HG02588 (cell line): ENCODE data around the gene TMEM181.

ENCODE experiments used
- ATAC-seq: cut with Tn5 transposase; IDR thresholded peaks from one replicate; pipeline ENCODE4 v1.9.1; 2021; ENCODE audit warnings: mild to moderate bottlenecking, moderate library complexity; ENCODE audit not compliant: unreplicated experiment

TMEM181 gene

GRCh38 chr6:158680481-158680880 lies 120.6 kb downstream of the TMEM181 start:
- no peak for ATAC-seq

- ATAC-seq = no peak
Observed at GRCh38 chr6:158684311-158684710, 124.4 kb downstream of the TMEM181 start.

- ATAC-seq = no peak
Observed at GRCh38 chr6:158684745-158685324, 124.9 kb downstream of the TMEM181 start.
